ENCODE measurements around the gene CLIC1.

Gene CLIC1

GRCh38 chr6:31697555-31697954 is 38.8 kb downstream of the CLIC1 start:
- H3F3A ChIP-seq (ENCODE audit: low read depth): no peaks in the 10 kb centered on the region
- peaks cover 33% of the 10 kb centered on the region; the same call in 1 of the 2 replicates for H3K36me3 ChIP-seq (ENCODE audit: insufficient read depth, low read length)
- H2AFZ ChIP-seq (ENCODE audit: low read length): no peak overlapping the region
- no peak overlapping the region for H3K4me3 ChIP-seq (ENCODE audit: low read length, poor library complexity, severe bottlenecking)
- H3K27me3 ChIP-seq (ENCODE audit: insufficient read depth, low read length, poor library complexity, severe bottlenecking): no peaks in the 10 kb centered on the region
- TF ChIP-seq EZH2phosphoT487 (IDR thresholded peaks at IDR 0.05; ENCODE audit: borderline replicate concordance): no peak
- TF ChIP-seq CTCF (conservative IDR thresholded peaks at IDR 0.05; ENCODE audit: low read length): no peak
- H3K4me2 ChIP-seq (ENCODE audit: low read depth, low read length, poor library complexity, severe bottlenecking): peak overlapping the region; percentile 10
- H4K20me1 ChIP-seq (ENCODE audit: insufficient read depth, low read length, poor library complexity, severe bottlenecking): peaks cover 15% of the 10 kb centered on the region
- H3K9ac ChIP-seq (ENCODE audit: low read depth, low read length, poor library complexity, severe bottlenecking): peak overlapping the region; percentile 29
- H3K4me1 ChIP-seq (ENCODE audit: insufficient read depth, low read length, poor library complexity, severe bottlenecking): peaks cover 24% of the 10 kb centered on the region
- peaks cover 44% of the 10 kb centered on the region for H3K79me2 ChIP-seq (ENCODE audit: insufficient read depth, low read length)
- H3K9me2 ChIP-seq (replicated peaks; ENCODE audit: low read depth, low read length): no peaks in the 10 kb centered on the region
- H3K9me3 ChIP-seq (ENCODE audit: insufficient read depth, low read depth, low read length): no peaks in the 10 kb centered on the region

- Histone ChIP-seq H3K4me2 (ENCODE audit: low read depth, low read length, poor library complexity, severe bottlenecking) (no peak overlapping the region), H3K36me3 (ENCODE audit: insufficient read depth, low read length) (peaks cover 71% of the 10 kb centered on the region; the same call in 1 of the 2 replicates), H2AFZ (ENCODE audit: low read length) (no peak overlapping the region), H3K79me2 (ENCODE audit: insufficient read depth, low read length) (0 out of 2 replicates have a peak, but pooled peaks cover 8% of the 10 kb centered on the region), H3K4me3 (ENCODE audit: low read length, poor library complexity, severe bottlenecking) (no peak overlapping the region), H3K9ac (ENCODE audit: low read depth, low read length, poor library complexity, severe bottlenecking) (no peak overlapping the region), H3F3A (ENCODE audit: low read depth) (no peaks in the 10 kb centered on the region), H4K20me1 (ENCODE audit: insufficient read depth, low read length, poor library complexity, severe bottlenecking) (no peaks in the 10 kb centered on the region), H3K9me3 (ENCODE audit: insufficient read depth, low read depth, low read length) (no peaks in the 10 kb centered on the region), H3K27me3 (ENCODE audit: insufficient read depth, low read length, poor library complexity, severe bottlenecking) (no peaks in the 10 kb centered on the region), H3K4me1 (ENCODE audit: insufficient read depth, low read length, poor library complexity, severe bottlenecking) (peaks cover 7% of the 10 kb centered on the region), H3K9me2 (replicated peaks; ENCODE audit: low read depth, low read length) (no peaks in the 10 kb centered on the region)
- TF ChIP-seq EZH2phosphoT487 (IDR thresholded peaks at IDR 0.05; ENCODE audit: borderline replicate concordance) (no peak), CTCF (conservative IDR thresholded peaks at IDR 0.05; ENCODE audit: low read length) (no peak)
Observed at GRCh38 chr6:31693535-31693934, 42.8 kb downstream of the CLIC1 start.

- Histone ChIP-seq H3F3A (ENCODE audit: low read depth) (no peaks in the 10 kb centered on the region), H3K4me1 (ENCODE audit: insufficient read depth, low read length, poor library complexity, severe bottlenecking) (peaks cover 3% of the 10 kb centered on the region), H3K4me3 (ENCODE audit: low read length, poor library complexity, severe bottlenecking) (no peak overlapping the region), H3K36me3 (ENCODE audit: insufficient read depth, low read length) (peaks cover 78% of the 10 kb centered on the region; the same call in 1 of the 2 replicates), H3K79me2 (ENCODE audit: insufficient read depth, low read length) (0 out of 2 replicates have a peak, but pooled peaks cover 5% of the 10 kb centered on the region), H2AFZ (ENCODE audit: low read length) (no peak overlapping the region), H3K9me2 (replicated peaks; ENCODE audit: low read depth, low read length) (no peaks in the 10 kb centered on the region), H3K4me2 (ENCODE audit: low read depth, low read length, poor library complexity, severe bottlenecking) (no peak overlapping the region), H3K9me3 (ENCODE audit: insufficient read depth, low read depth, low read length) (no peaks in the 10 kb centered on the region), H3K27me3 (ENCODE audit: insufficient read depth, low read length, poor library complexity, severe bottlenecking) (no peaks in the 10 kb centered on the region), H4K20me1 (ENCODE audit: insufficient read depth, low read length, poor library complexity, severe bottlenecking) (no peaks in the 10 kb centered on the region), H3K9ac (ENCODE audit: low read depth, low read length, poor library complexity, severe bottlenecking) (no peak overlapping the region)
- TF ChIP-seq CTCF (conservative IDR thresholded peaks at IDR 0.05; ENCODE audit: low read length) (no peak), EZH2phosphoT487 (IDR thresholded peaks at IDR 0.05; ENCODE audit: borderline replicate concordance) (no peak)
Observed at GRCh38 chr6:31692886-31693285, 43.4 kb downstream of the CLIC1 start.

Data from Loucy (cell line).